LNCaP clone FGC (cell line): ENCODE measurements around the gene SIK3.

Experiments
- DNase-seq: peaks from one replicate; pipeline ENCODE4 v3.0.0-alpha.2; 2011; ENCODE audit warnings: low read depth
- H3K4me3 ChIP-seq: 2 replicates; pipeline ENCODE4 v1.5.1; 2011; ENCODE audit warnings: mild to moderate bottlenecking, low read depth, low read length, control low read depth
- TF ChIP-seq, protein P1 (sequence below): IDR thresholded peaks from 2 replicates; pipeline ENCODE4 v1.5.1; 2012; ENCODE audit warnings: mild to moderate bottlenecking; ENCODE audit not compliant: control insufficient read depth, insufficient read depth; ENCODE audit errors: extremely low read depth

SIK3 gene

DNA sequence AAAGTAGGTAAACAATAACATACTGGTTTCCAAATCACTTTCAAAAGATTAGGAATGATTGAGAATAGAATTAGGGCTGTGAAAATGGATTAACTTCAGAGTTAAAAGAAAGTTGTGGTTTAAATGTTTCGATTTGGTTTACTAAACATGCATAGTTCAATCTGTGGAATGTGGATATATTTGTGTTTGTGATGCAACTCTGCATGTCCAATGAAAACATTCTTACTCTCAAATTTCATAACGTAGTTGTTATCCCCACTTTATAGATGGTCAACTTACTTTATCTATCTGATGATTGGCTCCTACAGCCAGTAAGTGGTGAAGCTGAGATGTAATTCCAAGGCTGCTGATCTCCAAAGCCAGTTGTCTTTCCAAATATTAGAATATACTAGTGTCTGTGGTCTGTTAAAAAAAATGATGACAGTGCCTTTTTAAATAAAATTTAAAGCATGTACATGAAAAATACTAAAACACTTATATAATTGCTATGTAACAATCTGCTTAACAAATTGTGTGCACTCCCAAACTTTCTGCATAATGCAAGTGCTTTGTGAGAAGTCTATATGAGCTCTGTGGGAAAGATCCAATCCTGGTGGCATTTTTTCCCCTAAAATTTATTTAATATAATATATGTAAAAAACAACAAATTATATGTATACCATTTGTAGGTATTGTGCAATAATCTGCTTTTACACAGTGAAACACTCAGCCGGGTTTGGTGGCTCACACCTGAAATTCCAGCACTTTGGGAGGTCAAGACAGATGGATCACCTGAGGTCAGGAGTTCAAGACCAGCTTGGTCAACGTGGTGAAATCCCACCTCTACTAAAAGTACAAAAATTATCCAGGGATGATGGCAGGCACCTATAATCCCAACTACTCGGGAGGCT lies 9.7 kb upstream of the SIK3 start:
- no peak overlapping the region for H3K4me3 ChIP-seq
- DNase-seq = no peak
- TF ChIP-seq, protein P1, sequence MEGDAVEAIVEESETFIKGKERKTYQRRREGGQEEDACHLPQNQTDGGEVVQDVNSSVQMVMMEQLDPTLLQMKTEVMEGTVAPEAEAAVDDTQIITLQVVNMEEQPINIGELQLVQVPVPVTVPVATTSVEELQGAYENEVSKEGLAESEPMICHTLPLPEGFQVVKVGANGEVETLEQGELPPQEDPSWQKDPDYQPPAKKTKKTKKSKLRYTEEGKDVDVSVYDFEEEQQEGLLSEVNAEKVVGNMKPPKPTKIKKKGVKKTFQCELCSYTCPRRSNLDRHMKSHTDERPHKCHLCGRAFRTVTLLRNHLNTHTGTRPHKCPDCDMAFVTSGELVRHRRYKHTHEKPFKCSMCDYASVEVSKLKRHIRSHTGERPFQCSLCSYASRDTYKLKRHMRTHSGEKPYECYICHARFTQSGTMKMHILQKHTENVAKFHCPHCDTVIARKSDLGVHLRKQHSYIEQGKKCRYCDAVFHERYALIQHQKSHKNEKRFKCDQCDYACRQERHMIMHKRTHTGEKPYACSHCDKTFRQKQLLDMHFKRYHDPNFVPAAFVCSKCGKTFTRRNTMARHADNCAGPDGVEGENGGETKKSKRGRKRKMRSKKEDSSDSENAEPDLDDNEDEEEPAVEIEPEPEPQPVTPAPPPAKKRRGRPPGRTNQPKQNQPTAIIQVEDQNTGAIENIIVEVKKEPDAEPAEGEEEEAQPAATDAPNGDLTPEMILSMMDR = no peak

DNA sequence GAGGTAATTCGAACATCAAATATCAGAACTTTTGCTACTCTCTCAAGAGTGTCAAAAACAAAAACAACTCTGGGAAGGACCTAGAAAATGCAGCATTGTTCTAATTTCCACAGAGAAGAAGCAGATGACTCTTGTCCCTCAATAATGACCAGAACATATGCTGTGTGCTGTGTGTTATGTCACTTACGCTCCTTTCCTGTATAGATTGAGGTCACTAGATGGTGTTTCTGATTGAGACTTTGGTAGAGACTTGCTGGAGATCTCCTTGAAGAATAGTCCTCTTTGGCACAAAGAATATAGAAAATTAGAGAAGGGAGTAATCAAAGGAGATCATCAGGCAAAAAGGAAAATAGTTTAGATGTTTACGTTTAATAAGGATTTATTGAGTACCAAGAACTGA lies 2.3 kb upstream of the SIK3 start:
- DNase-seq = no peak
- no peak overlapping the region for H3K4me3 ChIP-seq
- TF ChIP-seq, protein P1 = no peak

GRCh38 chr11:117099696-117100095 lies 1.5 kb upstream of the SIK3 start:
- DNase-seq = no peak
- no peak overlapping the region for H3K4me3 ChIP-seq
- TF ChIP-seq, protein P1 = no peak

GRCh38 chr11:117097389-117098268 lies 599 bp downstream of the SIK3 start:
- no peak for DNase-seq
- peak overlapping the region; percentile 61 for H3K4me3 ChIP-seq
- TF ChIP-seq, protein P1 = no peak

GRCh38 chr11:117097014-117097388 lies 1.2 kb downstream of the SIK3 start:
- peak overlapping the region; percentile 61 for H3K4me3 ChIP-seq
- TF ChIP-seq, protein P1 = no peak
- DNase-seq = no peak

GRCh38 chr11:117096201-117096991 lies 1.8 kb downstream of the SIK3 start:
- H3K4me3 ChIP-seq = no peak overlapping the region
- DNase-seq = no peak
- TF ChIP-seq, protein P1 = no peak
